Colonic mucosa (tissue), 4 donors: ENCODE measurements around the gene C11orf97. TPM values are rescaled to one million over a fixed set of nuclear protein-coding genes. Genes with fewer than 3 reads are reported as not detected.
A peak's percentile ranks its signal among the peaks of the same experiment; 100 is the strongest.

Experiments
- DNase-seq: peaks from one replicate; pipeline ENCODE4 v3.0.0-alpha.2; 2020
- H3K27ac ChIP-seq: fragments of 200-600 bp; one replicate; pipeline ENCODE4 v1.8.0; 2021
- H3K27me3 ChIP-seq: fragments of 200-600 bp; one replicate; pipeline ENCODE4 v1.8.0; 2021
- H3K36me3 ChIP-seq: fragments of 200-600 bp; one replicate; pipeline ENCODE4 v1.8.0; 2021
- H3K4me1 ChIP-seq: fragments of 200-600 bp; one replicate; pipeline ENCODE4 v1.8.0; 2021; ENCODE audit warnings: mild to moderate bottlenecking
- H3K4me3 ChIP-seq: fragments of 200-600 bp; one replicate; pipeline ENCODE4 v1.8.0; 2021
- H3K9ac ChIP-seq, 2 donors: one replicate each; pipeline ENCODE4 v1.7.0; 2013; ENCODE audit warnings: control low read depth in 2 of 2, low read depth in 2 of 2, low read length in 2 of 2
- H3K9me3 ChIP-seq: fragments of 200-600 bp; one replicate; pipeline ENCODE4 v1.8.0; 2021
- CTCF ChIP-seq: fragments of 200-600 bp; IDR thresholded peaks from one replicate; pipeline ENCODE4 v1.8.0; 2022; ENCODE audit warnings: antibody characterized with exemption, mild to moderate bottlenecking
- intact Hi-C: fragments of 100-400 bp; cut with DNase I; formaldehyde crosslinking; loops from one replicate; pipeline ENCODE4 v1.14.1; 2022
- total RNA-seq, 2 donors: library from RNA; stranded (reverse); fragmentation: NEBNext Ultra II Directional in 1 of 2; extraction: Animal tissue kit (Norgen Biotek cat#: 25700) in 1 of 2; gene quantifications; one replicate each; pipeline ENCODE4 v1.2.1, GENCODE V29; 2021
- donor health status: healthy.
- donor health status: DM: no; HTN: no; CAD: no.
- donor health status: DM: no; HTN: no; CAD: no.

C11orf97 gene
- total RNA-seq, 2 donors from 2014 or later, result not detected

DNA sequence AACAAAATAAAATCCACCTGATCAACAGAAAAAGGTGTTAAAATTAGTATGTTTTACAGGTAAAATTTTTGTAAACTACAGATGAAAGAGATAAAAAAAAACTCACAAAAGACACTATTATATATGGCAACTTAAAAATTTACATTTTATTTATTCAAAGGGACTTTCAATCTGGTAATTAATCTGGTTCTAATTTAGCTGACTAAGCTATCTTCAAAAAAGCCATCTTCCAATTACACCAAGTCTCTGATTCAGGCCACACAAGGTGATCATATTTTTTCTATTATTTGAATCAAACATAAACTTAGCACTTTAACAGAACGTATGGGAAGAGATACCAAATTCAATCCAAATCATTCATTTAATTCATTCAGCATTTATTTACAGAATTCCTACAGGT is 26.2 kb upstream of the C11orf97 start:
- DNase-seq, result no peak
- Histone ChIP-seq H3K9ac (no peak overlapping the region), H3K27me3 (no peaks in the 10 kb centered on the region), H3K4me1 (no peaks in the 10 kb centered on the region), H3K9me3 (no peaks in the 10 kb centered on the region), H3K36me3 (no peaks in the 10 kb centered on the region), H3K27ac (no peak overlapping the region), H3K4me3 (no peak overlapping the region)
- intact Hi-C loops, result no loop called here
- TF ChIP-seq CTCF, result no peak

DNA sequence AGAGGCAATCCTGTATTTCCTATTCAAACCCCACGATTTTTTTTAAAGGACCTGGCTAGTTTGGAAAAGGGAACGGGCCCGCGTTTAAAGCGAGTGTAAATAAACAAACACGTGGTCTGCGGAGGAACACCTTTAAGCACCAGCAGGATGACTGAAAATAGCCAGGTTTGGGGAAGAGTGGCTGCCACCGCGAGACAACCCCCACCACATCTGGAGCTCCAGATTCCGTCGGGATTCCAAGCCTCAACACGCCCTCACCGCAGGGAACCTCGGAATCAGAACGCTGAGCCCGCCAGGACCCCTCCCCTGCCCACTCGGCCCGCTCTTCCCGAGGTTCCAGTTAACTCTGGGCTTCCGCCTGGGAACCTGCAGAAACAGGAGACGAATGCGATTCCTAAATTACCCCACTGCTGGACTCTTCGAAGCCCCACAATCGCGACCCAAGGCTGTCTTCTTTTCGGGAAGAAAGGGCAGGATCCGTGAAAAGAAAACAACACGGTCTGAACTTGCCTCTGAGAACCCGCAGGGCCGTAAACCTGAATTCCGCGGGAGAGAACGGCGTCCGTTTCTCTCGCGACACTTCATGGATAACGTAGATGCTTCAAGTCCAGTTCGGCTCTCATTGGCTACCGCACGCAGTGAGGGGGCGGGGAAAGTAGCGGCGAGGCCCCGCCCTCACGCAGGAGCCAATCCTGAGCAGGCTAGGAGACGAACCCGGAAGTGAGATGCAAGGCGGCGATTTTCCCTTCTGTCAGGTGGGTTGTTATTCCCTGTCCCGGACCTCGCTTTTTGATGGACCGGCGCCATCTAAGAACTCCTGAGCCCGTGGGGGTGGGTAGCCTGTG is 18.8 kb upstream of the C11orf97 start, which contains the start of the genes ANKRD49 and MRE11:
ANKRD49 (plus strand) TSS at position 704 of the 845 bp plus-strand sequence. CDS start 2,710 bp downstream, outside the sequence.
MRE11 (minus strand) TSS at position 564 of the 845 bp plus-strand sequence. CDS start 1,043 bp downstream, outside the sequence.
- Histone ChIP-seq H3K4me3 (peak within 1 kb of the TSS; percentile 89), H3K36me3 (no peaks in the 10 kb centered on the region), H3K9ac (peak within 1 kb of the TSS; percentile 82 to 93), H3K27me3 (no peaks in the 10 kb centered on the region), H3K4me1 (peaks cover 7% of the 10 kb centered on the region), H3K9me3 (no peaks in the 10 kb centered on the region), H3K27ac (peak within 1 kb of the TSS; percentile 70)
- peak; percentile 98 for DNase-seq
- intact Hi-C loops, result loop anchor here (10.0 kb wide), 1 partner anchor 319 kb away; no protein-coding TSS in a partner anchor
- no peak for TF ChIP-seq CTCF

- TF ChIP-seq CTCF, result no peak
- H3K4me1 ChIP-seq, result peaks cover 7% of the 10 kb centered on the region
- peak overlapping the region; percentile 76 to 93 for H3K9ac ChIP-seq
- peak overlapping the region; percentile 70 for H3K27ac ChIP-seq
- no peaks in the 10 kb centered on the region for H3K9me3 ChIP-seq
- intact Hi-C loops, result loop anchor here (10.0 kb wide), 1 partner anchor 319 kb away; no protein-coding TSS in a partner anchor
- no peaks in the 10 kb centered on the region for H3K36me3 ChIP-seq
- DNase-seq, result no peak
- H3K27me3 ChIP-seq, result no peaks in the 10 kb centered on the region
- peak overlapping the region; percentile 89 for H3K4me3 ChIP-seq
Observed at GRCh38 chr11:94494126-94494680, 18.1 kb upstream of the C11orf97 start.

DNA sequence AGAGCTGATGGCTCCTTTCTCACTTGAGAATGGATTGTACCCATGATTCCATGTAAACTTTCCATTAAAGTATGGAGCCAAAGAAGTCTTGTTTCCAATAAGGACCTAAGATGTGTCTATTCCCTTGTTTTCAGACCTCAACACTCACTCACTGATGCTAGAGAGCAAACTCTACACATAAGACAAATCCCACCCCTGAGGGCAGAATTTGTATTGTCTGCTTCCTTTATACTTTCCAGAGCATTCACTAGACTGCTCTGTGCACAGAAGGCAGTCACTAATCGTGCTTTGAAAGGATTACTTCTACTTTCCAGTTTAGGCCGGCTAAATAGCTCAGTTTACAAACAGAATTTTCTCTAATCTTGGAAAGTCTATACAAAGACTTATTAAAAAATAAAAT is 12.1 kb upstream of the C11orf97 start:
- H3K4me3 ChIP-seq, result no peak overlapping the region
- H3K4me1 ChIP-seq, result no peaks in the 10 kb centered on the region
- no peaks in the 10 kb centered on the region for H3K9me3 ChIP-seq
- H3K27me3 ChIP-seq, result no peaks in the 10 kb centered on the region
- no peak for DNase-seq
- TF ChIP-seq CTCF, result no peak
- no peaks in the 10 kb centered on the region for H3K36me3 ChIP-seq
- no peak overlapping the region for H3K9ac ChIP-seq
- intact Hi-C loops, result loop anchor here (10.0 kb wide), 1 partner anchor 575 kb away; no protein-coding TSS in a partner anchor
- H3K27ac ChIP-seq, result no peak overlapping the region

- Histone ChIP-seq H3K9ac (no peak overlapping the region), H3K9me3 (no peaks in the 10 kb centered on the region), H3K4me1 (no peaks in the 10 kb centered on the region), H3K27me3 (no peaks in the 10 kb centered on the region), H3K27ac (no peak overlapping the region), H3K4me3 (no peak overlapping the region), H3K36me3 (no peaks in the 10 kb centered on the region)
- TF ChIP-seq CTCF, result no peak
- intact Hi-C loops, result loop anchor here (10.0 kb wide), 1 partner anchor 577 kb away; no protein-coding TSS in a partner anchor
- no peak for DNase-seq
Observed at GRCh38 chr11:94501522-94501921, 10.7 kb upstream of the C11orf97 start.
